CD14-positive monocyte (primary cell): Measurements from ENCODE around the gene ZBTB7C. TPM values are rescaled to one million over a fixed set of nuclear protein-coding genes. Genes with fewer than 3 reads are reported as not detected.

Source experiments
- DNase-seq, 3 donors: peaks; one replicate each; pipeline ENCODE4 v3.0.0-alpha.2; 2011 to 2022
- H2AFZ ChIP-seq: 2 replicates; pipeline ENCODE4 v1.6.0; 2012; ENCODE audit warnings: mild to moderate bottlenecking, low read depth, low read length, inconsistent platforms; ENCODE audit not compliant: insufficient read depth, poor library complexity, severe bottlenecking
- H3K27ac ChIP-seq, 2 donors: 1 replicate in 1 of 2; 2 replicates in 1 of 2; pipeline ENCODE4 v1.5.1; 2012 to 2013; ENCODE audit warnings: low read length in 2 of 2, control low read depth in 1 of 2, inconsistent platforms in 1 of 2, low read depth in 1 of 2, mild to moderate bottlenecking in 1 of 2
- H3K27me3 ChIP-seq, 2 donors: one replicate each; pipeline versions ENCODE4 v1.6.0 to v1.6.1; 2011 to 2013; ENCODE audit warnings: low read length in 2 of 2; ENCODE audit not compliant: control insufficient read depth in 2 of 2, insufficient read depth in 2 of 2
- H3K36me3 ChIP-seq, 2 donors: replicated peaks in 1 of 2; 1 replicate in 1 of 2; 2 replicates in 1 of 2; pipeline versions ENCODE4 v1.5.1 to v1.6.1; 2012 to 2013; ENCODE audit warnings: low read length in 2 of 2, control low read depth in 1 of 2, inconsistent platforms in 1 of 2, mild to moderate bottlenecking in 1 of 2; ENCODE audit not compliant: insufficient read depth in 2 of 2, control insufficient read depth in 1 of 2
- H3K4me1 ChIP-seq, 2 donors: 1 replicate in 1 of 2; 2 replicates in 1 of 2; pipeline versions ENCODE4 v1.5.1 to v1.6.1; 2012 to 2013; ENCODE audit warnings: low read length in 2 of 2, control low read depth in 1 of 2, inconsistent platforms in 1 of 2, mild to moderate bottlenecking in 1 of 2, moderate library complexity in 1 of 2; ENCODE audit not compliant: insufficient read depth in 2 of 2, control insufficient read depth in 1 of 2
- H3K4me2 ChIP-seq: replicated peaks from 2 replicates; pipeline ENCODE3; 2012; ENCODE audit warnings: low read length, moderate library complexity, mild to moderate bottlenecking; ENCODE audit not compliant: poor library complexity, severe bottlenecking; ENCODE audit errors: extremely low read depth
- H3K4me3 ChIP-seq, 3 experiments: fragments of 200-600 bp in 1 of 3; sonication (generic) in 1 of 3; replicated peaks in 1 of 3; 1 replicate in 2 of 3; 2 replicates in 1 of 3; pipeline ENCODE4 v1.5.1; 2011 to 2013; ENCODE audit warnings: low read length in 3 of 3, mild to moderate bottlenecking in 3 of 3, control low read depth in 2 of 3, low read depth in 2 of 3, inconsistent platforms in 1 of 3, moderate library complexity in 1 of 3
- H3K79me2 ChIP-seq: 2 replicates; pipeline ENCODE4 v1.6.0; 2012; ENCODE audit warnings: mild to moderate bottlenecking, control low read depth, inconsistent platforms, low read length, moderate library complexity; ENCODE audit not compliant: insufficient read depth
- H3K9ac ChIP-seq: 2 replicates; pipeline ENCODE4 v1.6.0; 2017; ENCODE audit warnings: low read length, mild to moderate bottlenecking; ENCODE audit not compliant: insufficient read depth, poor library complexity, severe bottlenecking
- H3K9me3 ChIP-seq, 2 donors: replicated peaks in 1 of 2; 1 replicate in 1 of 2; 2 replicates in 1 of 2; pipeline versions ENCODE4 v1.5.1 to v1.6.1; 2012 to 2013; ENCODE audit warnings: low read length in 2 of 2, control low read depth in 1 of 2; ENCODE audit not compliant: control insufficient read depth in 1 of 2, insufficient read depth in 1 of 2
- H4K20me1 ChIP-seq: 2 replicates; pipeline ENCODE4 v1.6.0; 2012; ENCODE audit warnings: mild to moderate bottlenecking, low read length, control low read depth, moderate library complexity; ENCODE audit not compliant: insufficient read depth
- H3K27ac Mint-ChIP-seq, 7 donors: one replicate each; pipeline ENCODE4 v1.8.0; 2020; ENCODE audit warnings: mild to moderate bottlenecking in 7 of 7, mixed read lengths in 7 of 7, moderate library complexity in 6 of 7, inconsistent platforms in 2 of 7
- H3K27me3 Mint-ChIP-seq, 3 donors: one replicate each; pipeline ENCODE4 v1.8.0; 2021 to 2022; ENCODE audit warnings: low read depth in 3 of 3, mild to moderate bottlenecking in 3 of 3, mixed read lengths in 3 of 3, moderate library complexity in 3 of 3, inconsistent platforms in 1 of 3
- H3K36me3 Mint-ChIP-seq, 2 donors: one replicate each; pipeline ENCODE4 v1.8.0; 2020; ENCODE audit warnings: mixed read lengths in 2 of 2, inconsistent platforms in 1 of 2, mild to moderate bottlenecking in 1 of 2
- H3K4me1 Mint-ChIP-seq: one replicate; pipeline ENCODE4 v1.8.0; 2020; ENCODE audit warnings: mild to moderate bottlenecking, mixed read lengths
- H3K4me3 Mint-ChIP-seq, 2 donors: one replicate each; pipeline ENCODE4 v1.8.0; 2020; ENCODE audit warnings: mild to moderate bottlenecking in 2 of 2, mixed read lengths in 2 of 2, moderate library complexity in 1 of 2
- H3K9me3 Mint-ChIP-seq, 7 donors: one replicate each; pipeline ENCODE4 v1.8.0; 2020 to 2022; ENCODE audit warnings: mixed read lengths in 7 of 7, mild to moderate bottlenecking in 6 of 7, moderate library complexity in 6 of 7, inconsistent platforms in 2 of 7
- WGBS: methylation state at CpG from one replicate; pipeline ENCODE4 v1.1.5; 2013; ENCODE audit warnings: missing lambda C conversion rate; ENCODE audit not compliant: insufficient coverage; 5-methylcytosine and 5-hydroxymethylcytosine counted together
- intact Hi-C, 2 donors: fragments of 100-400 bp; cut with micrococcal nuclease; formaldehyde crosslinking; loops; one replicate each; pipeline versions ENCODE4 v1.15.0 to v1.15.1; 2023
- polyA plus RNA-seq, 3 donors: library from polyadenylated mRNA; depleted of rRNA in 1 of 3; unstranded in 2 of 3; stranded (reverse) in 1 of 3; fragments of 300-500 nt in 2 of 3; fragments of >200 nt in 1 of 3; fragmentation: Illumina TruSeq in 2 of 3; gene quantifications; 1 replicate in 2 of 3; 2 replicates in 1 of 3; pipeline ENCODE4 v1.2.3, GENCODE V29; 2012 to 2021
- TF ChIP-seq, protein P1 (sequence below): fragments of 200-600 bp; IDR thresholded peaks from one replicate; pipeline ENCODE4 v1.8.0; 2022; ENCODE audit warnings: antibody characterized with exemption, mild to moderate bottlenecking

Gene ZBTB7C
- polyA plus RNA-seq, 3 donors: 0.03 to 0.09 TPM; not detected in 1

DNA sequence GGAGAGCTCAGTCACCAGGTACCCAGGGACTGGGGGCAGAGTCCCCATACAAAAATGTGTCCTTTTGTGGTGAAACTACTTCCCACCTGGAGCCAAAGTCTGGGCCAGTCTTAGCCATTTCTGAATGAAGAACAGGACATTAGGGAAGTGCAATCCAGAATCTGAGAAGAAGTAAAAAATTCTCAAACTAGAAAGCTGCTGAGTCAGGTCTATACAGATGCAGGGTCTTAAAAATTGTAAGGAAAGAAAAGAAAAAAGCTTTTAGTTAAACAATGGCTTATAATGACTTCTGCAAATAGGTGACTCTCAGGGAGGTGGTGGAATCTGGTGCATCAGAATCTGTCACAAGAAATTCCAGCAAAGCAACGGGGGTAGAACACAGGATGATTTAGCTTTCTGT lies 13.5 kb downstream of the ZBTB7C start:
- no peaks in the 10 kb centered on the region for H3K36me3 Mint-ChIP-seq
- intact Hi-C loops: no loop called here
- no peaks in the 10 kb centered on the region for H3K36me3 ChIP-seq
- DNase-seq: no peak
- no CpG with 5 or more reads among the region's 1 CpG for WGBS
- TF ChIP-seq, protein P1, sequence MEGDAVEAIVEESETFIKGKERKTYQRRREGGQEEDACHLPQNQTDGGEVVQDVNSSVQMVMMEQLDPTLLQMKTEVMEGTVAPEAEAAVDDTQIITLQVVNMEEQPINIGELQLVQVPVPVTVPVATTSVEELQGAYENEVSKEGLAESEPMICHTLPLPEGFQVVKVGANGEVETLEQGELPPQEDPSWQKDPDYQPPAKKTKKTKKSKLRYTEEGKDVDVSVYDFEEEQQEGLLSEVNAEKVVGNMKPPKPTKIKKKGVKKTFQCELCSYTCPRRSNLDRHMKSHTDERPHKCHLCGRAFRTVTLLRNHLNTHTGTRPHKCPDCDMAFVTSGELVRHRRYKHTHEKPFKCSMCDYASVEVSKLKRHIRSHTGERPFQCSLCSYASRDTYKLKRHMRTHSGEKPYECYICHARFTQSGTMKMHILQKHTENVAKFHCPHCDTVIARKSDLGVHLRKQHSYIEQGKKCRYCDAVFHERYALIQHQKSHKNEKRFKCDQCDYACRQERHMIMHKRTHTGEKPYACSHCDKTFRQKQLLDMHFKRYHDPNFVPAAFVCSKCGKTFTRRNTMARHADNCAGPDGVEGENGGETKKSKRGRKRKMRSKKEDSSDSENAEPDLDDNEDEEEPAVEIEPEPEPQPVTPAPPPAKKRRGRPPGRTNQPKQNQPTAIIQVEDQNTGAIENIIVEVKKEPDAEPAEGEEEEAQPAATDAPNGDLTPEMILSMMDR: no peak
- H3K27ac ChIP-seq: no peak overlapping the region
- H3K9me3 Mint-ChIP-seq: peaks cover 0 to 2% (median 0%) of the 10 kb centered on the region in 7 donors
- H3K4me3 ChIP-seq: no peak overlapping the region
- H3K27ac Mint-ChIP-seq: no peak overlapping the region
- H3K27me3 Mint-ChIP-seq: peaks cover 29 to 68% (median 30%) of the 10 kb centered on the region in 3 donors
- H3K4me2 ChIP-seq: no peak overlapping the region
- no peaks in the 10 kb centered on the region for H3K79me2 ChIP-seq
- H3K4me1 ChIP-seq: no peaks in the 10 kb centered on the region
- H3K27me3 ChIP-seq: peaks cover 7 to 49% of the 10 kb centered on the region in 2 donors
- H3K9ac ChIP-seq: no peak overlapping the region
- H3K9me3 ChIP-seq: no peaks in the 10 kb centered on the region
- H2AFZ ChIP-seq: no peak overlapping the region
- no peaks in the 10 kb centered on the region for H3K4me1 Mint-ChIP-seq
- H4K20me1 ChIP-seq: no peaks in the 10 kb centered on the region
- H3K4me3 Mint-ChIP-seq: no peak overlapping the region

DNA sequence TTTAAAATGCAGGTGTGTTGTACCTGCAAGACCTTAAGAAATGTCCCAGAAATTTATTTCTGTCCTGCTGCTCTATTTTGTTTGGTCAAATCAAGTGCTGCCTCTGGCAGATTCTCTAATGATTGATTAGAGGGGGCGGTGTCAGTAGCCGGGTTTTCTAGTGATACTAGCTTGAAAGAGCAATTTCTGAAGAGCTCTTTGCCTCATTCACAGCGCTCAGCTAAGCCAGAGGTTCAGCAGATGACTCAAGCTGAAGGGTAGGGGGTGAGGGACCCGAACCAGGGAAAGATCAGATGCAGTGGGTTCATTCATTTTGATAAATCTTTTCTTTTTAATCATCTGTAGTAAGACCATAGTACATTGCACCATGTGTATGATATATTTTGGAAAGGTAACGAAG lies 15.0 kb downstream of the ZBTB7C start:
- TF ChIP-seq, protein P1: no peak
- Mint-ChIP-seq H3K4me1 (no peaks in the 10 kb centered on the region), H3K36me3 (no peaks in the 10 kb centered on the region), H3K27ac (no peak overlapping the region), H3K9me3 (peaks cover 0 to 2% (median 0%) of the 10 kb centered on the region in 7 donors), H3K4me3 (no peak overlapping the region), H3K27me3 (peaks cover 25 to 62% (median 26%) of the 10 kb centered on the region in 3 donors)
- no peaks in the 10 kb centered on the region for H3K36me3 ChIP-seq
- intact Hi-C loops: no loop called here
- 69% methylated on average over 2 of the region's 5 CpGs for WGBS
- no peak for DNase-seq
- no peak overlapping the region for H2AFZ ChIP-seq
- H3K9me3 ChIP-seq: no peaks in the 10 kb centered on the region
- no peak overlapping the region for H3K9ac ChIP-seq
- no peak overlapping the region for H3K27ac ChIP-seq
- H3K4me2 ChIP-seq: no peak overlapping the region
- no peak overlapping the region for H3K4me3 ChIP-seq
- no peaks in the 10 kb centered on the region for H3K4me1 ChIP-seq
- no peaks in the 10 kb centered on the region for H4K20me1 ChIP-seq
- peaks cover 5 to 40% of the 10 kb centered on the region in 2 donors for H3K27me3 ChIP-seq
- H3K79me2 ChIP-seq: no peaks in the 10 kb centered on the region
